Thymus (tissue), 14 donors: ENCODE measurements around the gene IPO13. TPM values are rescaled to one million over a fixed set of nuclear protein-coding genes. Genes with fewer than 3 reads are reported as not detected.
A peak's percentile ranks its signal among the peaks of the same experiment; 100 is the strongest.

Source experiments
- DNase-seq, 9 donors: peaks; one replicate each; pipeline ENCODE4 v3.0.0-alpha.2; 2013; ENCODE audit warnings: low spot score in 9 of 9, low read depth in 6 of 9, missing footprints in 1 of 9
- H3K27ac ChIP-seq, 2 donors: one replicate each; pipeline ENCODE4 v1.5.1; 2013; ENCODE audit warnings: control low read depth in 1 of 2, low read depth in 1 of 2, low read length in 1 of 2, mild to moderate bottlenecking in 1 of 2, moderate library complexity in 1 of 2
- H3K27me3 ChIP-seq, 2 donors: one replicate each; pipeline ENCODE4 v1.5.1; 2013; ENCODE audit warnings: low read length in 1 of 2; ENCODE audit not compliant: control insufficient read depth in 2 of 2, insufficient read depth in 1 of 2
- H3K36me3 ChIP-seq, 2 donors: one replicate each; pipeline ENCODE4 v1.5.1; 2013; ENCODE audit warnings: low read length in 1 of 2, mild to moderate bottlenecking in 1 of 2, moderate library complexity in 1 of 2; ENCODE audit not compliant: control insufficient read depth in 2 of 2, insufficient read depth in 2 of 2
- H3K4me1 ChIP-seq, 2 donors: one replicate each; pipeline ENCODE4 v1.5.1; 2013; ENCODE audit warnings: low read length in 2 of 2; ENCODE audit not compliant: control insufficient read depth in 2 of 2, insufficient read depth in 2 of 2
- H3K4me3 ChIP-seq, 2 donors: one replicate each; pipeline ENCODE4 v1.5.1; 2013; ENCODE audit warnings: low read length in 2 of 2, control low read depth in 1 of 2, mild to moderate bottlenecking in 1 of 2
- H3K9me3 ChIP-seq, 2 donors: one replicate each; pipeline ENCODE4 v1.5.1; 2013; ENCODE audit warnings: low read length in 1 of 2, mild to moderate bottlenecking in 1 of 2; ENCODE audit not compliant: control insufficient read depth in 2 of 2, insufficient read depth in 1 of 2
- WGBS: extraction: QIAGEN DNeasy Blood & Tissue Kit; methylation state at CpG from one replicate; pipeline ENCODE4 v1.1.7; 2013; 5-methylcytosine and 5-hydroxymethylcytosine counted together
- long read RNA-seq, 10 donors: transcript quantifications; one replicate each; lab custom pipeline, GENCODE V29; 2026
- polyA plus RNA-seq: library from polyadenylated mRNA; stranded (reverse); fragments of 200-250 nt; gene quantifications from one replicate; pipeline ENCODE4 v1.2.3, GENCODE V29; 2013
- total RNA-seq: library from RNA; stranded (reverse); fragments of 120-200 nt; gene quantifications from one replicate; pipeline ENCODE4 v1.2.4, GENCODE V29; 2013
- donor health status: healthy.

IPO13 gene
- 10.5 TPM for total RNA-seq
- polyA plus RNA-seq: 26.1 TPM
- long read RNA-seq, donor 1, partial matches to known transcripts: 0 of 2 reads
- long read RNA-seq, donor 1, other reads (novel, unspliced or antisense): 0 of 2 reads
- long read RNA-seq, donor 2, partial matches to known transcripts: 0 of 3 reads
- long read RNA-seq, donor 2, other reads (novel, unspliced or antisense): 0 of 3 reads
- long read RNA-seq, donor 3, partial matches to known transcripts: 5 of 7 reads
- long read RNA-seq, donor 3, other reads (novel, unspliced or antisense): 0 of 7 reads
- long read RNA-seq, donor 4: 0 reads
- long read RNA-seq, donor 5, transcript IPO13-202 (20 exons, 3,894 nt): major isoform, 5 of 5 reads
- long read RNA-seq, donor 5, partial matches to known transcripts: 0 of 5 reads
- long read RNA-seq, donor 5, other reads (novel, unspliced or antisense): 0 of 5 reads
- long read RNA-seq, donor 6, partial matches to known transcripts: 0 of 3 reads
- long read RNA-seq, donor 6, other reads (novel, unspliced or antisense): 0 of 3 reads
- long read RNA-seq, donor 7, partial matches to known transcripts: 0 of 1 reads
- long read RNA-seq, donor 7, other reads (novel, unspliced or antisense): 0 of 1 reads
- long read RNA-seq, donor 8: 0 reads
- long read RNA-seq, donor 9, partial matches to known transcripts: 0 of 2 reads
- long read RNA-seq, donor 9, other reads (novel, unspliced or antisense): 0 of 2 reads
- long read RNA-seq, donor 10, partial matches to known transcripts: 6 of 7 reads
- long read RNA-seq, donor 10, other reads (novel, unspliced or antisense): 0 of 7 reads

- WGBS: under 1% methylated on average over 74 of the region's 74 CpGs
- Histone ChIP-seq H3K4me3 (peak within 1 kb of the TSS; percentile 70 to 97), H3K4me1 (peaks cover 19 to 24% of the 10 kb centered on the region in 2 donors), H3K9me3 (peaks cover 0 to 5% of the 10 kb centered on the region in 2 donors), H3K27me3 (no peaks in the 10 kb centered on the region), H3K27ac (peak within 1 kb of the TSS; percentile 90 to 97), H3K36me3 (peaks cover 4% of the 10 kb centered on the region in 2 donors)
- peak; percentile 90 to 97 (median 93) for DNase-seq
Observed at GRCh38 chr1:43946236-43947060, at the start of gene IPO13. IPO13 (plus strand) TSS chr1:43946950; CDS start chr1:43947601, 651 bp downstream.

GRCh38 chr1:43898981-43899380 is 47.8 kb upstream of the IPO13 start:
- DNase-seq: no peak
- no peaks in the 10 kb centered on the region for H3K9me3 ChIP-seq
- WGBS: 98% methylated on average over 12 of the region's 12 CpGs
- no peak overlapping the region for H3K27ac ChIP-seq
- H3K27me3 ChIP-seq: no peaks in the 10 kb centered on the region
- H3K4me3 ChIP-seq: no peak overlapping the region
- no peaks in the 10 kb centered on the region for H3K4me1 ChIP-seq
- peaks cover 10 to 16% of the 10 kb centered on the region in 2 donors for H3K36me3 ChIP-seq

GRCh38 chr1:43900386-43900785 is 46.4 kb upstream of the IPO13 start:
- DNase-seq: no peak
- Histone ChIP-seq H3K36me3 (peaks cover 10 to 16% of the 10 kb centered on the region in 2 donors), H3K27me3 (no peaks in the 10 kb centered on the region), H3K4me1 (no peaks in the 10 kb centered on the region), H3K4me3 (no peak overlapping the region), H3K27ac (no peak overlapping the region), H3K9me3 (no peaks in the 10 kb centered on the region)
- over 99% methylated on average over 3 of the region's 3 CpGs for WGBS

GRCh38 chr1:43901196-43901961 is 45.4 kb upstream of the IPO13 start:
- 98% methylated on average over 7 of the region's 7 CpGs for WGBS
- Histone ChIP-seq H3K27ac (no peak overlapping the region), H3K36me3 (peaks cover 10 to 16% of the 10 kb centered on the region in 2 donors)

GRCh38 chr1:43902058-43902831 is 44.5 kb upstream of the IPO13 start:
- peaks cover 13 to 16% of the 10 kb centered on the region in 2 donors for H3K36me3 ChIP-seq
- no peak overlapping the region for H3K4me3 ChIP-seq
- no peaks in the 10 kb centered on the region for H3K27me3 ChIP-seq
- no peak overlapping the region for H3K27ac ChIP-seq
- DNase-seq: no peak
- H3K9me3 ChIP-seq: no peaks in the 10 kb centered on the region
- WGBS: 98% methylated on average over 4 of the region's 4 CpGs
- no peaks in the 10 kb centered on the region for H3K4me1 ChIP-seq

More at GRCh38 chr1:43901196-43901961, 45.4 kb upstream of the IPO13 start:
- H3K27me3 ChIP-seq: no peaks in the 10 kb centered on the region
- no peaks in the 10 kb centered on the region for H3K4me1 ChIP-seq
- H3K9me3 ChIP-seq: no peaks in the 10 kb centered on the region
- no peak overlapping the region for H3K4me3 ChIP-seq
- no peak for DNase-seq

- no peaks in the 10 kb centered on the region for H3K27me3 ChIP-seq
- 57% methylated on average over 7 of the region's 7 CpGs for WGBS
- no peaks in the 10 kb centered on the region for H3K4me1 ChIP-seq
- H3K9me3 ChIP-seq: no peaks in the 10 kb centered on the region
- no peak overlapping the region for H3K27ac ChIP-seq
- H3K36me3 ChIP-seq: peaks cover 1 to 6% of the 10 kb centered on the region in 2 donors
- no peak for DNase-seq
- H3K4me3 ChIP-seq: no peak overlapping the region
Observed at GRCh38 chr1:43904660-43905551, 41.8 kb upstream of the IPO13 start.

- no peaks in the 10 kb centered on the region for H3K4me1 ChIP-seq
- H3K9me3 ChIP-seq: no peaks in the 10 kb centered on the region
- no peak overlapping the region for H3K27ac ChIP-seq
- peaks cover 5% of the 10 kb centered on the region in 2 donors for H3K36me3 ChIP-seq
- H3K4me3 ChIP-seq: no peak overlapping the region
- WGBS: over 99% methylated on average over 2 of the region's 2 CpGs
- no peaks in the 10 kb centered on the region for H3K27me3 ChIP-seq
- no peak for DNase-seq
Observed at GRCh38 chr1:43908226-43908625, 38.5 kb upstream of the IPO13 start.
